Measurements from ENCODE around the gene FYN.

FYN gene

GRCh38 chr6:111768431-111768770, 104.9 kb downstream of the FYN start:
- no peak for TF ChIP-seq CTCF (conservative IDR thresholded peaks at IDR 0.05)
- no peak for TF ChIP-seq ZFX (IDR thresholded peaks at IDR 0.05)
- H3K27ac ChIP-seq = no peak overlapping the region

GRCh38 chr6:111767752-111768430, 105.4 kb downstream of the FYN start:
- no peak overlapping the region for H3K27ac ChIP-seq
- TF ChIP-seq CTCF (conservative IDR thresholded peaks at IDR 0.05) (no peak), ZFX (IDR thresholded peaks at IDR 0.05) (no peak)

GRCh38 chr6:111766201-111766857, 106.9 kb downstream of the FYN start:
- no peak for TF ChIP-seq ZFX (IDR thresholded peaks at IDR 0.05)
- TF ChIP-seq CTCF (conservative IDR thresholded peaks at IDR 0.05) = no peak
- H3K27ac ChIP-seq = no peak overlapping the region

GRCh38 chr6:111765763-111766162, 107.5 kb downstream of the FYN start:
- TF ChIP-seq CTCF (conservative IDR thresholded peaks at IDR 0.05) (no peak), ZFX (IDR thresholded peaks at IDR 0.05) (no peak)
- H3K27ac ChIP-seq = no peak overlapping the region

- TF ChIP-seq CTCF (conservative IDR thresholded peaks at IDR 0.05) (no peak), ZFX (IDR thresholded peaks at IDR 0.05) (no peak)
- no peak overlapping the region for H3K27ac ChIP-seq
These were observed 108.7 kb downstream of the FYN start for GRCh38 chr6:111764238-111765175.

GRCh38 chr6:111763381-111763780, 109.9 kb downstream of the FYN start:
- H3K27ac ChIP-seq = no peak overlapping the region
- no peak for TF ChIP-seq ZFX (IDR thresholded peaks at IDR 0.05)
- no peak for TF ChIP-seq CTCF (conservative IDR thresholded peaks at IDR 0.05)

Data from C4-2B (cell line).